Measurements from ENCODE around the gene KY. TPM values are rescaled to one million over a fixed set of nuclear protein-coding genes. Genes with fewer than 3 reads are reported as not detected.

Gene KY
- total and polyA plus RNA-seq, 2 experiments from 2014 or later = not detected

DNA sequence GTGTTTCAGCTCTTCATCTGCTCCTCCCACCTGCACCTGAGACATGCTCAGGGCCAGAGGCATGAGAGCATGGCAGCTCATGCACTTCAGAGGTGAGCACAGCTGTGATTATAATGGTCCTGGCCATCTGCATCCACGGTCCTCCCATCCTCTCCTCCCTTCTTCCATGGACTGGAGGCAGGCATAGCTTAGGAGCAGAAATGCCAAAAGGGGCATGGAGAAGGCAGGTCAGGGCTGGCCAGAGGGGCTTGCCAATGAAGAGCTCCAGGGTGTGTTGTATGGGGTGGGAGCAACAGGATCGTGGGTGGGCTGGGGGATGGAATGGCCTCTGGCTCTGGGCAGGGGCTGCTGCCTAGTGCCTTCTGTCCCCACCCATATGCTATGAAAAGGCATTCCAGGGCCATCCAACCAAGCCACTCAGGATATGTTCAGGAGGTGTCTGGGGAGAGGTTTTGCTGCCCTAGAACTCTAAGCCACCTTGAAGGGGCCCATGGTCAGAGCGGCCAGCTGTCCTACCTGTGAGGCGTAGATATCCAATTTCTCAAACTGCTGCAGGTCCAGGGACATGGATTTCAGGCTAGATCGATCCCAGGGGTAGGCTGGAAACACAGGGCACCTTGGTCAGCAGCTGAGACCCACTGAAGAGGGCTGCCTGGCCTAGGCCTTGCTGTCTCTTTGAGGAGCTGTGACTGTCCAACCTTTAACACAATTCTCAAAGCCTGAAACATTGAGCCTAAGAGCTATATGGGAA, 26.1 kb downstream of the KY start:
- peaks cover 7% of the 10 kb centered on the region for H3K27me3 Mint-ChIP-seq (ENCODE audit: insufficient read depth, low read depth, poor library complexity)
- no peaks in the 10 kb centered on the region for H3K36me3 ChIP-seq (ENCODE audit: insufficient read depth)
- no peak overlapping the region for H3K4me3 Mint-ChIP-seq
- H4K20me1 ChIP-seq (replicated peaks; ENCODE audit: insufficient read depth) = no peaks in the 10 kb centered on the region
- no peaks in the 10 kb centered on the region for H3F3A ChIP-seq (replicated peaks; ENCODE audit: low read depth)
- no peak for TF ChIP-seq POLR2AphosphoS5 (IDR thresholded peaks at IDR 0.05; ENCODE audit: low read depth)
- no peak for TF ChIP-seq ZNF462 (CRISPR knock-in tag; IDR thresholded peaks at IDR 0.05)
- no peak for TF ChIP-seq ZNF331 (CRISPR knock-in tag; IDR thresholded peaks at IDR 0.05; ENCODE audit: low read depth)
- no peak for TF ChIP-seq EZH2 (IDR thresholded peaks at IDR 0.05; ENCODE audit: low read depth, unreplicated experiment)
- TF ChIP-seq EZH2phosphoT487 (IDR thresholded peaks at IDR 0.05; ENCODE audit: unreplicated experiment) = no peak
- no peak for TF ChIP-seq STAT1 (IDR thresholded peaks at IDR 0.05; ENCODE audit: unreplicated experiment)
- H3K4me2 ChIP-seq = no peak overlapping the region
- H3K27ac ChIP-seq (ENCODE audit: low read depth) = no peak overlapping the region
- H3K79me2 ChIP-seq (replicated peaks; ENCODE audit: insufficient read depth) = no peaks in the 10 kb centered on the region
- ATAC-seq (no peak), DNase-seq (ENCODE audit: low spot score) (no peak)
- no peak overlapping the region for H2AFZ ChIP-seq
- no peaks in the 10 kb centered on the region for H3K9me3 Mint-ChIP-seq
- no peaks in the 10 kb centered on the region; the same call in 2 of the 3 replicates for H3K4me1 Mint-ChIP-seq
- H3K36me3 Mint-ChIP-seq (ENCODE audit: low read depth) = no peaks in the 10 kb centered on the region
- no peaks in the 10 kb centered on the region for H3K27me3 ChIP-seq (ENCODE audit: insufficient read depth)
- no peaks in the 10 kb centered on the region for H3K4me1 ChIP-seq (ENCODE audit: insufficient read depth)
- no peak overlapping the region for H3K4me3 ChIP-seq
- H3K27ac Mint-ChIP-seq = no peak overlapping the region
- 0 out of 2 replicates have a peak, but pooled peaks cover 10% of the 10 kb centered on the region for H3K9me2 ChIP-seq (ENCODE audit: insufficient read depth)

All from GM23338 (cell line).